Measurements from ENCODE around the gene RNPEP. TPM values are rescaled to one million over a fixed set of nuclear protein-coding genes. Genes with fewer than 3 reads are reported as not detected.
"Not testable (repeated sequence)": the region's sequence is repeated elsewhere in the genome, so short reads cannot be mapped to it uniquely, and the experiment has no call there.

Gene RNPEP, protein sequence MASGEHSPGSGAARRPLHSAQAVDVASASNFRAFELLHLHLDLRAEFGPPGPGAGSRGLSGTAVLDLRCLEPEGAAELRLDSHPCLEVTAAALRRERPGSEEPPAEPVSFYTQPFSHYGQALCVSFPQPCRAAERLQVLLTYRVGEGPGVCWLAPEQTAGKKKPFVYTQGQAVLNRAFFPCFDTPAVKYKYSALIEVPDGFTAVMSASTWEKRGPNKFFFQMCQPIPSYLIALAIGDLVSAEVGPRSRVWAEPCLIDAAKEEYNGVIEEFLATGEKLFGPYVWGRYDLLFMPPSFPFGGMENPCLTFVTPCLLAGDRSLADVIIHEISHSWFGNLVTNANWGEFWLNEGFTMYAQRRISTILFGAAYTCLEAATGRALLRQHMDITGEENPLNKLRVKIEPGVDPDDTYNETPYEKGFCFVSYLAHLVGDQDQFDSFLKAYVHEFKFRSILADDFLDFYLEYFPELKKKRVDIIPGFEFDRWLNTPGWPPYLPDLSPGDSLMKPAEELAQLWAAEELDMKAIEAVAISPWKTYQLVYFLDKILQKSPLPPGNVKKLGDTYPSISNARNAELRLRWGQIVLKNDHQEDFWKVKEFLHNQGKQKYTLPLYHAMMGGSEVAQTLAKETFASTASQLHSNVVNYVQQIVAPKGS
- 32.5 and 33.2 TPM in 2 replicates for total RNA-seq

- intact Hi-C loops (cut with micrococcal nuclease), result loop anchor here (1.0 to 5.0 kb wide), 2 partner anchors 28 to 156 kb away; partner anchors contain the start of genes IPO9 and TIMM17A
Measured at GRCh38 chr1:201982623-201983379, at the start of gene RNPEP. RNPEP (plus strand) TSS chr1:201982648; CDS start chr1:201982667, 19 bp downstream.

GRCh38 chr1:201933840-201934430 lies 48.5 kb upstream of the RNPEP start:
- intact Hi-C loops (cut with micrococcal nuclease), result no loop called here

DNA sequence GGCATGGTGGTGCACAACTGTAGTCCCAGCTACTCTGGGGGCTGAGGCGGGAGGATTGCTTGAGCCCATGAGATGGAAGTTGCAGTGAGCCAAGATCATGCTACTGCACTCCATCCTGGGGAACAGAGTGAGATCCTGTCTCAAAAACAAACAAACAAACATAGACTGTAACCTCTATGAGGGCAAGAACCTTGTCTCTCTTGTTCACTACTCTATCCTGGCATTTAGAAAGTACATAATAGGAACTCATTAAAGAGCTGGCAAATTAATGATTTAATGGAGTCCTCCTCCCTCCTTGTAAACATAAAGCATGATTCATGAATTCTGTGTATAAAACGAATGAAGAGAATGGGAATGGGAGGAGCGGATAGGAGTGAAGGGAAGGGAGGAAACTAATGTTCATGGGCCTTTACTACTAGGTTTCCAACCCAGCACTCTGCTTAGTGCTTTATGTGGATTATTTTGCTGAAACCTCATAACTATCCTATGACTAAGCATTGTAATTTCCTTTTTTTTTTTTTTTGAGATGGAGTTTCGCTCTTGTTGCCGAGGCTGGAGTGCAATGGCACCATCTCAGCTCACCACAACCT lies 44.7 kb upstream of the RNPEP start:
- intact Hi-C loops (cut with micrococcal nuclease), result no loop called here

DNA sequence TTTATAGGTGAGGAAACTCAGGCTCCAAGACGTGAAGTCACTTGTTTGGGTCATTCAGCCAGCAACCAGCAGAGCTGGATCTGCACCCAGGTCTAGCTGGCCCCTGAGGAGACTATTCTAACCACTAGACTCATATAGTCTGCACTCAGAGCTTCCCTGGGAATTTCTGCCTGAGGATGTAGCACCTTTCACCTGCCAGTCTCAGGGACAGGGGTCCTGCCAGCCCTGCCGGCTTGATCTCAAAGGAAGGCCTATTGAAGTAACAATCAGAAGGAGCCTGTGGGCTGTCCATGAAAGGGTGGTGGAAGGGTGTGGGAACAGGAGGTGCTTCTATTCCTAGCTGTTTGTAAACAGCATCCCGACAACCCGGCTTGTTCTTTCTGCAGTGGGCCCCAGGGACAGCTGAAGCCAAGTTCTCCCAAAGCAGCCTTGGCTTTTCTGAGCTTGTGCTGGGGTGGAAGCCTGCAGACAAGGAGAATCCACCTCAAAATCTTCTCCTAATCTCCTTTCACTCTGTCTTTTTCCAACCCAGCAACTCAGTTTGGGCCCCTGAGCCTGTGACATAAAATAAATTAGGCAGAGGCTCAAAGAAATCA lies 43.9 kb upstream of the RNPEP start:
- intact Hi-C loops (cut with micrococcal nuclease), result no loop called here

GRCh38 chr1:201939148-201939547 lies 43.3 kb upstream of the RNPEP start:
- intact Hi-C loops (cut with micrococcal nuclease), result no loop called here

DNA sequence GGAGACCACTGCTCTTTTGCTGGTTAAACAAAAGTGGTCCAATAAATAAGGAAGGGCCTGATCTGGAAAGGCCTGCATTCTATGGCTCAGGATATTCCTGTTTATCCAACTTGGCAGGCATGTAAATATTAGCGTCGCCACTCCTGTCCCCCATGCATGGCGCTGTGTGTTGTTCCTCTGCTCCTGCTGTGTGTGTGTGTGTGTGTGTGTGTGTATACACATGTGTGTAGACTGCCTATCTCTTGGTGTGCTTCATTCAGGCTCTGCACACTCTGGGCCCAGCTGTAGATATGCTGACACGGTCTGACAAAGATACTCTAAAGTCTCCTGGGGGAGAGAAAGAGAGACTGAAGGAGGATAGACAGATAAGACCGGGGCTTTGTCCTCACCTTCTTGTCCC lies 42.9 kb upstream of the RNPEP start:
- intact Hi-C loops (cut with micrococcal nuclease), result no loop called here

- intact Hi-C loops (cut with micrococcal nuclease), result not testable (repeated sequence)
Measured at GRCh38 chr1:201940316-201940715, 42.1 kb upstream of the RNPEP start.

- intact Hi-C loops (cut with micrococcal nuclease), result no loop called here
Measured at GRCh38 chr1:201941420-201942128, 40.9 kb upstream of the RNPEP start.

- intact Hi-C loops (cut with micrococcal nuclease), result no loop called here
Measured at GRCh38 chr1:201942129-201942495, 40.3 kb upstream of the RNPEP start.

GRCh38 chr1:201944002-201944401 lies 38.4 kb upstream of the RNPEP start:
- intact Hi-C loops (cut with micrococcal nuclease), result no loop called here

DNA sequence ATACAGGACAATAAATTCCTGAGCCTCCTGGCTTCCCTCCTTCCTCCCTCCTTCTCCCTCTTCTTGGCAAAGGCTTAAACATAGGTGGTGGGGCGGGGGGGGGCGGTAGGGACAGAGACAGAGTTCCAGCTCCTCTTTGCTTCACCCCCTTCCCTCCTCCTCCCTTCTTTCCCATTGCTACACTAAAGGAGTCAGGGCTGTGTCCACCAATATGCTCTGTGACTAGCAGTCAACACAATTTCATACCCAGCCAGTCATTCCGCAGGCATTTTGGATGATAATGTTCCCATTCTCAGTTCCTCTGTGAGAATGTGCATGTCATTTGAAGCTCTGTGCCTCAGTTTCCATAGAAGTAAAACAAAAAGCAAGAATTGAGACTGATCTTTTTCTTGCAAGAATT lies 37.8 kb upstream of the RNPEP start:
- intact Hi-C loops (cut with micrococcal nuclease), result no loop called here

GRCh38 chr1:201945157-201945556 lies 37.3 kb upstream of the RNPEP start:
- intact Hi-C loops (cut with micrococcal nuclease), result no loop called here

DNA sequence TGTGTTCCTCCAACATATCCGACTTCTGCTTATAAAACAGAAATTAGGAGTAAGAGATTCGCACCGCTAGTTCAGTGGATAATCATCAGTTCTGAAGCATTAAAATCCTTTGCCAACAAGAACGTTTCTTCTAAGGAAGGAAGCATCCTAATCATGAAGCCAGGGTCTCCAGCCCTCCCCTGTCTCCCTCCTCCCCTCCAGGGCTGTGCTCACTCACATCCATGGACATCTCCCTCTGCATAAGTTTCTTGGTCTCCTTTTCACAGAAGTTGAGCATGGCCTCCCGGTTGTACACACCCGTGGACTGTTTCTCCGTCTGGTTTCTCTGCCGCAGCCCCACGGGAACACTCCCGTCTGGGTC lies 36.6 kb upstream of the RNPEP start:
- intact Hi-C loops (cut with micrococcal nuclease), result no loop called here

DNA sequence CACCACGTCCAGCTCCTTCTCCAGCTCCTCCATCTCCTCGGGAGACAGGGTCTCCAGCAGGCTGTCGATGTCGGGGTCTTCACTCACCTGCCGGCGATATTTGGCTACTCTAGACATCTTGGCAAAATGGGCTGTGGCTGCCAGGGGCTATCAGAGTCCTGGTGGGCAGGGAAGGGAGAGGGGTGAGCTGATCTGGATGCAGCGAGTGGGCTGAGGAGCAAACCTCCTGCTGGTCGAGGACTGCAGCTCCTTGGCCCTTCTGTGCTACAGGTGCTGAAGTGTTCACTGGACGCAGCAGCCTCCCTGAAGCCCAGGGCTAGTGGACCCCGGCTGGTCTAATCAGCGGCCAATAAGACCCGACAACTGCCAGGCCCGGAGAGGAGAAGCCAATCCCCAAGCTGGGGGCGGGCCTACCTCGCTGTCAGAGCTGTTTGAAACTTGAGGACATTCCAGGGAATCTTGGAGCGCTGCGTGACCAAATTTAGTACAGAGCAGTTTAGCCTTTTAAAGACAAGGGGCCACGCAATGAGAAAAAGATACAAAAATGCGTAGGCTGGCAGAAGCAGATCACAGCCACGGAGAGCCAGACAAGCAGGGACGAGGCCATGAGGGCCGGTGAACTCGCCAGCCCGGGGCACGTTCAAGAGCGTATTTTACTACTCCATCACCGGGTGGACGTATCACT lies 36.1 kb upstream of the RNPEP start, which contains the start of gene LMOD1:
TSS of gene LMOD1 (minus strand) at position 325 of the 685 bp plus-strand sequence. CDS start at position 117, 208 bp downstream.
- intact Hi-C loops (cut with micrococcal nuclease), result no loop called here

DNA sequence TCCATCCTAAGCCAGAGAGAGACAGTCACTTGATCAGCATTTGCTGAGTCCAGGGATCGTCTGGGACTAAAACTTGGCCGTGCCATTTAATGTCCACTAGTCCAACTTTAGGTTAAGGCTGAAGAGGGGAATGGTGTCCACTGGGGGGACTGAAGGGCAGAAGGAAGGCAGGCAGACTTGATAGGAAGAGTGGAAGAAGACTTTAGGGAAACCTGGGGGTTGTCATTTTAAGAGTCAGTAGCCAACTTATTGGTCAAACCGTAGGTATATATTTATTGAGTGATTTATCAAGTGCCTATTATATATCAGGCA lies 34.8 kb upstream of the RNPEP start:
- intact Hi-C loops (cut with micrococcal nuclease), result no loop called here

GRCh38 chr1:201949491-201949890 lies 33.0 kb upstream of the RNPEP start:
- intact Hi-C loops (cut with micrococcal nuclease), result no loop called here

DNA sequence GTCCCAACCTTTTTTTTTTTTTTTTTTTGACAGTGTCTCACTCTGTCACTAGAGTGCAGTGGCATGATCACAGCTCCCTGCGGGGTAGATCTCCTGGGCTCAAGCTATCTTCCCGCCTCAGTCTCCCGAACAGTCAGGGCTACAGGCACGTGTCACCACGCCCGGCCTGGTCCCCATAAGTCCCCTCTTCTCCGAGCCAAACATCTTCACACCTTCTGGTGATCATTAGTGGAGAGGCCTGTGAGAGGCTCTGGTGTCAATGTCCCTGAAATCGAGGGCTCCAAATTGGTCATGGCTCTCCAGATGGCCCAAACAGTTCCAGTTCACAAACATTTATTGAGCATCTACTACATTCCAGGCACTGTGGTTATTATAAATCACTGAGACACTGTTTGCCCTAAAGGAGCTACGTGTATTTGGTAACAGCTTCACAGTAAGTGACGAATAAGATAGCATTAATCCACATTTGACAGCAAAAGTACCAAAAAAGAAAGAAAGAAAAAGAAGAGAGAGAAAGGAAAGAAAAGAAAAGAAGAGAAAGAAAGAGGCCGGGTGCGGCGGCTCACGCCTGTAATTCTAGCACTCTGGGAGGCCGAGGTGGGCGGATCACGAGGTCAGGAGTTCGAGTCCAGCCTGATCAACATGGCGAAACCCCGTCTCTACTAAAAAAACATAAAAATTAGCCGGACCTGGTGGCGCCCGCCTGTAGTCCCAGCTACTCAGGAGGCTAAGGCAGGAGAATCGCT lies 28.0 kb upstream of the RNPEP start:
- intact Hi-C loops (cut with micrococcal nuclease), result loop anchor here (1.0 kb wide), 4 partner anchors 29 to 190 kb away; partner anchors contain the start of genes ARL8A and IPO9

GRCh38 chr1:201955009-201955728 lies 27.3 kb upstream of the RNPEP start, which contains the start of gene TIMM17A:
TIMM17A (plus strand) TSS chr1:201955503; CDS start chr1:201955527, 24 bp downstream.
- intact Hi-C loops (cut with micrococcal nuclease), result loop anchor here (1.0 kb wide), 4 partner anchors 28 to 189 kb away; partner anchors contain the start of genes ARL8A and IPO9

Data from T-helper 2 cell treated with Interferon-gamma antibody and Interleukin-4, amounts not matched to agents 100 ng/mL and 5 ng/mL, for 36 hours (primary cell).